GM12873 (cell line): ENCODE data around the gene TBC1D20.

ENCODE experiments used
- TF ChIP-seq, protein P1 (sequence below): IDR thresholded peaks from 2 replicates; pipeline ENCODE4 v1.5.1; 2012; ENCODE audit warnings: low read depth, mild to moderate bottlenecking, moderate library complexity, low read length, control low read depth; ENCODE audit not compliant: insufficient read depth; ENCODE audit errors: missing control alignments

TBC1D20 gene

DNA sequence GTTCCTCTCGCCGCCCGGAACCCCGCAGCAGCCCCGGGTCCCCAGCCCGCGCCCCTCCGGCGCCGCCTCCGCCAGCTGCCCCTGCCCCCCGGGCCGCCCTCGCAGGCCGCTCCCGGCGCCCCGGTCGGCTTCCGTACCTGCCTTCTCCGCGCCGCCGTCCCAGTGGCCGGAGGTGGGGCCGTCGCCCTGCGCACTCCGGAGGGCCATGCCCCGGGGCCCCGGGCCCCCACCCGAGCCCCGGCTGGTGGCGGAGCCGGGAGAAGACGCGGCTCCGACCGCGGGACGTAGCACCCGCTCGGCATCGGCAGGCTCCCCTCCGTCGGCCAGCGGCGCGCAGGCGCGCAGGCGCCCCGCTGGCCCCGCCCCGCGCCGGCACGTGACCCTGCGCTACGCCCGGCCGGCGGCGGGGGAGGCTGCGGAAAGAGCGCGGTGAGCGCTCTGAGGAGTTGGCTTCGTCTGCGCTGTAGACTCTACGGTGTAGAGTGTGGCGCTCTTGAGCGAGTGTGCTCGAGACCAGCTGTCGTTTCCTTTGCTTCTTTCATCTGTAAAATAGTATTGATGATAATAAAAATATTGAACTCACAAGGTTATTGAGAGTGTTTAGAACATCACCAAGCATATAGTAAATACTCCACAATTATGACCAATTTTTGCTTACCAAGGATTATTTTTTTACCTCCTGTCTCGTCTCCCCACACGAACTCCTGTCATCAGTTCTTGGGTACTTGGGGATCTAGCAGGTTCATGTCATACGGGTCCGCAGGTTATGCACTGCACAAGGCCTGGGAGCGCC is at the start of gene TBC1D20:
TBC1D20 (minus strand) TSS at position 335 of the 793 bp plus-strand sequence; CDS start at position 207, 128 bp downstream.
- TF ChIP-seq, protein P1, sequence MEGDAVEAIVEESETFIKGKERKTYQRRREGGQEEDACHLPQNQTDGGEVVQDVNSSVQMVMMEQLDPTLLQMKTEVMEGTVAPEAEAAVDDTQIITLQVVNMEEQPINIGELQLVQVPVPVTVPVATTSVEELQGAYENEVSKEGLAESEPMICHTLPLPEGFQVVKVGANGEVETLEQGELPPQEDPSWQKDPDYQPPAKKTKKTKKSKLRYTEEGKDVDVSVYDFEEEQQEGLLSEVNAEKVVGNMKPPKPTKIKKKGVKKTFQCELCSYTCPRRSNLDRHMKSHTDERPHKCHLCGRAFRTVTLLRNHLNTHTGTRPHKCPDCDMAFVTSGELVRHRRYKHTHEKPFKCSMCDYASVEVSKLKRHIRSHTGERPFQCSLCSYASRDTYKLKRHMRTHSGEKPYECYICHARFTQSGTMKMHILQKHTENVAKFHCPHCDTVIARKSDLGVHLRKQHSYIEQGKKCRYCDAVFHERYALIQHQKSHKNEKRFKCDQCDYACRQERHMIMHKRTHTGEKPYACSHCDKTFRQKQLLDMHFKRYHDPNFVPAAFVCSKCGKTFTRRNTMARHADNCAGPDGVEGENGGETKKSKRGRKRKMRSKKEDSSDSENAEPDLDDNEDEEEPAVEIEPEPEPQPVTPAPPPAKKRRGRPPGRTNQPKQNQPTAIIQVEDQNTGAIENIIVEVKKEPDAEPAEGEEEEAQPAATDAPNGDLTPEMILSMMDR, result peak; percentile 38

GRCh38 chr20:507761-508332 is 45.5 kb upstream of the TBC1D20 start:
- TF ChIP-seq, protein P1, result no peak

DNA sequence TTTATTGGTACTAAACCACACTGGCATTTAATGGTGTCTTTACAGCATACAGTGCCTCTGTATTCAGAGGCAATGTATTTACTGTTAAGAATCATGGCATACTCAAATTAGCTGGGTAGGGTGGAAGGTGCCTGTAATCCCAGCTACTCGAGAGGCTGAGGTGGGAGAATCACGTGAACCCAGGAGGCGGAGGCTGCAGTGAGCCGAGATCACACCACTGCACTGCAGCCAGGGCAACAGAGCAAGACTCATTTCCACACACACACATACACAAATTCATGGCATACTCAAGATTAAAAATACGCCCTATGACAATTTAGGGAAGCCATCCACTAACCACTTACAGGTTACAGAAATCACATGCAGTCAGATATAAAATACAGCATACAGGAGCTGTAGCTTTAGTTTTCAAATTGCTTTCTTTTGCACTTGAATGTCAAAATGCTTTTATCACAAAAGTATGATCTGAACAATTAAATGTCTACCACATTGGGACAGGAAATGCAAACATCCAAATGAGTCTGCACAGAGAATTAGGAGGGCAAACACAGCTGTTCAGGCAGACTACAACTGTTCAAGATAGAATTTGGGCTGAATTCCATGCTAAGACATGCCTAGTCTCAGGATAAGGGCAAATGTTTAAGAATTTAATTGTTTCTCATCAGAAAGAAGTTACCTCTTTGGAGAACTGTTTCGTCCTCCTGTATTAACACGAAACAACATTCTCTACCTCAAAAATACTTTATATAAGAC is 44.8 kb upstream of the TBC1D20 start:
- TF ChIP-seq, protein P1, result no peak

DNA sequence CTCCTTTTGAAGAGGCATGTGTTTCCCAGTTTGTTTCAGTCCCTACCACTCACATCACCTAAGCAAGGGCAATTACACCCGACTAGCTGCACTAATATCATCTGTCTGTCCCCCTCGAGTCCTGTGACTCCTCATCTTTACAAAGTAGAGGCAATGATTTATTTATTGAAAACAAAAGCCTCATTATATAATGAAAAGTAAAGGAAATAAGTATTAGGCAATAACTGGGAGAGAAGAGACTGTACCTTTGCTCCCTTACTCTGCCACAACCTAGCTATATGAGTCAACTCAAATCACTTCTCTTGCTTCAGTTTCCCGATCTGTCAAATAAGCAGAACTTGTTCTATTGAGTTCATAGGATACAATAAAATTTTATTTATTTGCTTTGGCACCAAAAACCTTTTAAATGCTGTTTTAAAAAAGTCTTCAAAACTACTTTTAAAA is 42.3 kb upstream of the TBC1D20 start:
- TF ChIP-seq, protein P1, result no peak

DNA sequence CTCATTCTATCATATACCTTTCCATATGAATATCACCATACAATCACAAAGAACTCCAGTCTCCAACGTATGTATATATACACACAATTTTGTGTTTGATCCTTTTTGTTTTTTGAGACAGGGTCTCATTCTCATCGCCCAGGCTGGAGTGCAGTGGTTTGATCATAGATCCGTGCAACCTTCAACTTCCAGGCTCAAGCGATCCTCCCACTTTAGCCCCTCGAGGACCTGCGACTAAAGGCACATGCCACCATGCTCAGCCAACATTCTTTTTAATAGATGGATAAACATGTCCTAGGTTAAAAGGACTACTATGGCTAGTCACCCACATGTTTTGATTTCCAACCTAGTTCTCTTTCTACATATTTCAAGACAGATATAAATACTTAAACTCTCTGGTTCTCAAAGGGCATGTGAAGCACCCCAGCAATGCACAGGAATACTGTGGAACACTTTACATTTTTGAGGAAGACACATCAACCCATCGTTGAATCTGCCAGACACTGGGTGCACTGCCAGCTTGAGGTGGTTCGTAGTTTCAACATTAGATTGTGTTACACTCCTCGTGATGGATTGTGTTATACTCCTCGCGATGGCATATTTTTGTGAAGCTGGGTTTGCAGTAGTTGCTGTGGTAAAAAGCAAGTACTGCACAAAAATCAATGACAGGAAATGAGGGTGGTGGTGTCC is 40.9 kb upstream of the TBC1D20 start:
- TF ChIP-seq, protein P1, result no peak

GRCh38 chr20:497979-498378 is 35.6 kb upstream of the TBC1D20 start:
- TF ChIP-seq, protein P1, result no peak
